Fibroblast of upper back skin (primary cell): Measurements from ENCODE around the gene HAND1.
A peak's percentile ranks its signal among the peaks of the same experiment; 100 is the strongest.

Experiments used
- DNase-seq: peaks from one replicate; pipeline ENCODE4 v3.0.0-alpha.2; 2013

HAND1 gene

GRCh38 chr5:154477382-154478223 lies 424 bp downstream of the HAND1 start:
- DNase-seq: no peak

GRCh38 chr5:154476354-154477205 lies 1.4 kb downstream of the HAND1 start:
- no peak for DNase-seq

GRCh38 chr5:154475591-154476353 lies 2.3 kb downstream of the HAND1 start:
- DNase-seq: no peak

GRCh38 chr5:154474396-154475334 lies 3.4 kb downstream of the HAND1 start:
- no peak for DNase-seq

- no peak for DNase-seq
These were observed 4.3 kb downstream of the HAND1 start for GRCh38 chr5:154473581-154474283.

- no peak for DNase-seq
These were observed 5.0 kb downstream of the HAND1 start for GRCh38 chr5:154472871-154473580.

- DNase-seq: no peak
These were observed 6.8 kb downstream of the HAND1 start for GRCh38 chr5:154470947-154471870.

- DNase-seq: no peak
These were observed 7.9 kb downstream of the HAND1 start for GRCh38 chr5:154470137-154470536.

- peak; percentile 57 for DNase-seq
These were observed 10.2 kb downstream of the HAND1 start for GRCh38 chr5:154467655-154468354.

- no peak for DNase-seq
These were observed 11.4 kb downstream of the HAND1 start for GRCh38 chr5:154466671-154467070.

- no peak for DNase-seq
These were observed 11.9 kb downstream of the HAND1 start for GRCh38 chr5:154466147-154466546.

GRCh38 chr5:154465169-154465568 lies 12.9 kb downstream of the HAND1 start:
- peak; percentile 53 for DNase-seq

GRCh38 chr5:154464438-154464837 lies 13.6 kb downstream of the HAND1 start:
- no peak for DNase-seq

- peak; percentile 38 for DNase-seq
These were observed 16.5 kb downstream of the HAND1 start for GRCh38 chr5:154461531-154461930.

- no peak for DNase-seq
These were observed 17.9 kb downstream of the HAND1 start for GRCh38 chr5:154460172-154460571.

- DNase-seq: no peak
These were observed 19.0 kb downstream of the HAND1 start for GRCh38 chr5:154459015-154459414.

GRCh38 chr5:154456540-154456939 lies 21.5 kb downstream of the HAND1 start:
- DNase-seq: no peak

GRCh38 chr5:154455585-154455984 lies 22.4 kb downstream of the HAND1 start:
- no peak for DNase-seq

GRCh38 chr5:154451957-154452356 lies 26.1 kb downstream of the HAND1 start:
- DNase-seq: no peak
